HG03469 (cell line): ENCODE data around the gene WWOX.

Experiments
- ATAC-seq: cut with Tn5 transposase; IDR thresholded peaks from one replicate; pipeline ENCODE4 v1.9.1; 2021; ENCODE audit warnings: mild to moderate bottlenecking, moderate library complexity, moderate number of reproducible peaks; ENCODE audit not compliant: unreplicated experiment

WWOX gene

GRCh38 chr16:79093554-79093967 is 994.1 kb downstream of the WWOX start:
- no peak for ATAC-seq

DNA sequence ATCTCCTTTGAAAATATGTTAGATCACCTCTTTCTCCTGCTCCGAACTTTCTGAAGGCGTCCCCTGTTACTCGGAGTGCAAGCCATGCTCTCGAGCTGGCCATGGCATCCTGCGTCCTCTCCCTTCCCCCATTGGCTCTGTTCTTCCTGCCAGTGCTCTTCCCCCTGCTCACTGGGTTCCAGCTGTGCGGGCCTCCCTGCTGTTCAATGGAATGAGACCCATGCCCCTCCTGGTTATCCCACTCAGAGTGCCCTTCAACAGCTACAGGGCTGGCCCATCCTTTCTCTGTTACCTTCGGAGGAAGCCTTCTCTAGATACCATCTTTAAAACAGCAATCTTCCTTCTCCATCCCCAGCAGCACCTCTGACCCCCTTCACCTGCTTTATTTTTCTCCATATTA is 996.8 kb downstream of the WWOX start:
- no peak for ATAC-seq

DNA sequence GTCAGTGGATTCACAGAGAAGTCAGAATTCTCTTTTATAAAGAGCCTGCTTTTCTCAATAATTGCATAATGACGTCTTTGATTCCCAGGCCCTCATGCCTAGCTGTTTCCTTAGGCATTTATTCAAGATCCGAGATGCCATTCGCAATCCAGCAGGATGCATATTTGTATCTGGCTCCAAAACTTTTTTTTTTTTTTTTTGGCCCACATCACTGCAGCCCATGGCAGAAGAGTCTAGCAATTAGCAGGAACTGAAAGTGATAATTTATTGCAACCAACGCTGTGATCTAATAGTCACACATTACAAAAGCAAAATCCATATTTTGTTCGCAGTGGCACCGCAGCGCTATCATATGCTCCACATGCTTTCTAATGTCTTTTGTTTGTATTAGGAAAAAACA is 997.7 kb downstream of the WWOX start:
- no peak for ATAC-seq

DNA sequence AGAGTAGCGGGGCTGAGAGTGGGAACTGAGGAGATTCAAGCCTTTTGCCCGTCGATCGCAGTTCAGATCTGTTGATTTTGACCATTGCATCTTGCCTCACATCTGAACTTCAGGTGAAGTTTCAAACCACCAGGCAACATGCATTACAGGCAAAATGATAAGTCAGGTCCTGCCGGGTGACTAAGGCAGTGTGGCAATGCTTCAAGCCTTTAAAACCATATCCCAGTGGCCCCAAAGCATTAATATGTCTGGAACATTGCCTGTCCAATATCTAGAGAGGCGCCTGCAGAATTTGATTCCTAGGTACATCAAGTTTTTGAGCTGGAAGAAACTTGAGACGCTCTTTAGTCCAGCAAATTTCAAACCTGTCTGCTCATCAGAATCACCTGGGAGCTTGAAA is 998.3 kb downstream of the WWOX start:
- no peak for ATAC-seq

DNA sequence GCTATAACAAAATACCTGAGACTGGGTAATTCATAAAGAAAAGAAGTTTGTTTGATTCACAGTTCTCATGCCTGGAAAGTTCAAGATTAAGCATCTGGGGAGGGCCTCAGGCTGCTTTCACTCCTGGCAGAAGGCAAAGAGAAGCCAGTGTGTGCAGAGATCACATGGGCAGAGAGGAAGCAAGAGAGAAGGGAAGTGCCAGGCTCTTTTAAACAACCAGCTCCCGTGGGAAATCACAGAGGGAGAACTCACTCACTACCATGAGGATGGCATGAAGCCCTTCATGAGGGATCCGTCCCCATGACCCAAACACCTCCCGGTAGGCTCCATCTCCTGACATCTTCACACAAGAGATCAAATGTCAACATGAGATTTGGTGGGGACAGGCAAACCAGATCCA is 999.5 kb downstream of the WWOX start:
- ATAC-seq, result no peak

GRCh38 chr16:79099716-79100115 is 1000.3 kb downstream of the WWOX start:
- no peak for ATAC-seq

GRCh38 chr16:79100447-79100846 is 1001.0 kb downstream of the WWOX start:
- no peak for ATAC-seq

DNA sequence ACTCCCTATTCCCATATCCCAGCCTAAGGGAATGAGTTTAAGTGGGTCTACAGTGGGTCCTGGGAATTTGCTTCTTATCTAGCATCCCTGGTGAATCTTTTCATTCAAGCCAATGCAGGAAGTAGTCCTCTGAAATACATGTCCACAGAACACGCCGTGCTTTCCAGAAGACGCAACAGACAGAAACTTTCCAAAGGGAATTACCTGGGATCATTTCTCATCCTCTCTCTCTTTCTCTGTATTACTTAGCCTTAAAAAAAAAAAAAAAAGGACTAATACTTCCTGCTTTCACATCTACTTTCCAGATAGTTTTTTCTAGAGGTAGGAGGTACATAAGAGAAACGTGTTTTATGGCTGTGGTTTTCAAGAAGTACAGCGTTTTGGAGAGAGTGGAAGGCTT is 1002.0 kb downstream of the WWOX start:
- ATAC-seq, result no peak

DNA sequence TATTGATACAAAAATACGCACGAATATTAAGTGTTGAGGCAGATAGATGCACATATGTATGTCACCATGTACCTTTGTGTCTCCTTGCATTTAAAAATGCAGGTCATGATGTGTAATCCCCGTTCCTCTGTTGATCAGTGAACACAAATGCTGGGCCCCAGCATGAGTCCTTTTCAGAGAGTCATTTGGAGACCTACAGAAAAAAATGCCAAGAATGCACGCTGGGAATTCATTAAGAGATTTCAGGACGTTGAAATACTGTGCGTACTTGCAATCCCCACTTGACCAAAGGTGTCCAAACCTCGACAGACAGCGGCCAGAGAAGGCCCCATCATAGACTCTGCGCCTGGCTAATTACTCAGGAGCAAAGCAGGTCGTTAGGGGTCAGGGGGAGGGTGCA is 1005.1 kb downstream of the WWOX start:
- ATAC-seq, result no peak

DNA sequence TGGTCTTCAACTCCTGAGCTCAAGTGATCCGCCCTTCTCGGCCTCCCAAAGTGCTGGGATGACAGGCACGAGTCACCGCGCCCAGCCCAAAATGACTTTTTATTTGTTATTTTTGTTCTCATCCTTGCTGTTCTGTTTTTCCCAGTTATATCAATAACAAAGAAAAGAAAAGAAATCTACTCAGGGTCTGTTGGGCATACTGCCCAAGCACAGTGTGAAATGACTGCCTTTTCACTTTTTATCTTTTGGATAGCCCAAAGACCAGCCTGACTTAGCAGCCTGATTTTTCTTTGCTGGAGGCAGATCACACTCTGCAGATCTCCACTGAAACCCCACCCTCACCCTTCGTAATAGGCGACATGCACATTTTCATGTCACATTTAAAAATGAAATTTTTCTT is 1007.8 kb downstream of the WWOX start:
- no peak for ATAC-seq

GRCh38 chr16:79109771-79110170 is 1010.3 kb downstream of the WWOX start:
- no peak for ATAC-seq

DNA sequence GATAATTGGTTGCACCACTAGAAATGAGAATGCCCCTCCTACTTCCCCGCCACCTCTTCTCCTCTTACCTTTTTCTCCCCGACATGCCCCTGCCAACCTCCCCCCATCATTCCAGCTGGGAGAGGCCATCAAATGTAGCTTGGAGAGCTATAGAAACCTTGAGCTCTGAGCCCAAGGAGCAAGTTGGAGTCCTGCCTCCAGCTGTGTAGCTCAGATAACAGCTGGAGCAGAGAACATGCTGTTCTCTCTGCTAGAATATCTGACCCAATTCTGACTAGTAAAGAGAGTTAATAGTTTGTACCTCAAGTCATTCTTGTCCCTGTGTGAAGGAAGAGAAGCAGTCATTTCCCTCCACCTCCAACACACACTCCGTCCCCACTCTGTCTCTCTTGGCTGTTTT is 1010.8 kb downstream of the WWOX start:
- no peak for ATAC-seq

GRCh38 chr16:79110953-79111352 is 1011.5 kb downstream of the WWOX start:
- ATAC-seq, result no peak

DNA sequence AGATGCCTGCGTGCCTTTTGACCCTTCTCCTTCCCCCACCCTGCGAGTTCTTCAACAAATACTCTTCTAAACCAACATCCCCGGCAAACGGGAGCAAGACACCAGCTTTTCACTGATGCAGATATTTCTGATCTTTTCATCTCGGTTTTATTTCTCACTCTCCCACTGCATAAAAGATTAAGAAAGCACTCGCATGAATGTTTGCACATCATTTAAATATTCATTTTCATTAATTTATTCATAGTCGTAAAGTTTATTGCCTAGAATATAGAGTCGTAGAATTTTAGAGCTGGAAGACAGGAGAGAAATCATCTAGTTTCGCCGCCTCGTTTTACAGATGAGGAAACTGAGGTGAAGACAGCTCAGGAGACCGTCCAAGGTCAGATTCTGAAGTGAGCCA is 1013.0 kb downstream of the WWOX start:
- no peak for ATAC-seq

DNA sequence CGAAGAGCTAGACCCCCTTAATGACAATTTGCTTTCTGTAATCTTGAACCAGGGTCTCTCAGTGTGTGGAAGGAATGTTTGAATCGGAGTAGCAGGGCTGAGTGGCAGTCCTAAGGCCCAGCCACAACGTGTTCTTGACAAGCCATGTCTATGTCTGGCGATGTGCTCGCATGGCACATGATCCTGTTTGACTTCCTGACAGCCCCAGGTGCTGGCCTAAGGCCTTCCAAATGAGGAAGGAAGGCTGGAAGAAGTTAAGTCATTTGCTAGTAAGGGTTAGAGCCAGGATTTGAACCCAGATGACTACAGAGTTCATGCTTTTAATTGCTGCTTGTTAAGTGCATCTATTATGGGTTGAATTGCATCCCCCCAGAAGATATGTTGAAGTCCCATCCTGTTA is 1014.4 kb downstream of the WWOX start:
- ATAC-seq, result no peak

DNA sequence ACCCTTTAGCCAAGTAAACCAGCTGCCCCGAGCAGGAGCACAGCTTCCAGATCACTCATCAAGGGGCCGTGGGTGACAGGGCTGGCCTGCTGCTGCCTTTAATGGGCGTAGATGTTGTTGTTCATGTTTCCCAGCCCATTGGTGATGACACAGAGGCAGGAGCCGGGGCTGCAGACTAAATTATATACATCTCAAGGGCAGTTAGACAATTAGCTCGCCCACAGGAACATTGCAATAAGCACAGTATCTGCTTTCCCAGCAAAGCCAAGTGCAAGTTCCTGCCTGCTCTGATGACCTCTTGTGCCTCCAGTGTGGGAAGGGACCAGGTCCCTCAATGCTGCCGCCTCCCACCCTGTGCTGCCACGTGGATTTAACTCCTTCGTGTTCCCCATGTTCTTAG is 1015.3 kb downstream of the WWOX start:
- ATAC-seq, result no peak

GRCh38 chr16:79121906-79122305 is 1022.5 kb downstream of the WWOX start:
- ATAC-seq, result no peak

- ATAC-seq, result no peak
These were observed 1022.9 kb downstream of the WWOX start for GRCh38 chr16:79122343-79122742.

DNA sequence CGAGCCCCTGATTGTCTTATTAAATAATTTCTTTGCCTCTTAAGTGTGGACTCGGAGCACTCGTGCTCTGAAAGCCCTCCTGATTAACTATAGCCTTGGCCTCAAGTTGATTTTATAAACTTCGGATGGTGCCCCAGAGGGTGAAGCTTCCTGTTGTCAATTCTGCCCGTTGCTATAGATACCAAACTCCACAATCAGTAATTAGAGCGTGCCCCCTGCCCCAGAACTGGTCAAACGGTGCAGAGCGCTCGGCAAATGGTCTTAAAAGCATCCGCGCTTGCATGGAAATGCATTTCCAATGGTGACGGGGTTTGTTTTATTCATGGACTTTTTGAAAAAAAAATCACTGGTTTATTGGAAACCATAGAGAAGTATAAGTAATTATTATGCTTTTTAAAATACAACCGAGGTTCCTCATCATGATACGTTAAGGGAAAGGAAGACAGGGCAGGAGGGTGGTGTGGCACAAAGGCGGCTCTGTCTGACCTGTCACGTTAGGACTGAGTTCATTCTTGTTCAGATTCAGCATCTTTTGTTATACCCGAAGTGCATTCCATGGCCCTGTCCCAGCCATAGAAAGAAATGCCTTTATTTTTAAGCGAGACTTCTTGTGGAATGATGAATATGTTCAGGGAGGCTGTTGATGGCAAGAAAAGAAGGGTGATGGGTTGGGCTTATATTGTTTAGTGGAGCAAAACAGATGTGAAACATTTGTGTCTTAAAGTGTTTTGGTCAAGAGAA is 1024.7 kb downstream of the WWOX start:
- no peak for ATAC-seq

GRCh38 chr16:79127766-79128165 is 1028.3 kb downstream of the WWOX start:
- no peak for ATAC-seq

- no peak for ATAC-seq
These were observed 1029.3 kb downstream of the WWOX start for GRCh38 chr16:79128706-79129105.

- ATAC-seq, result no peak
These were observed 1031.2 kb downstream of the WWOX start for GRCh38 chr16:79130616-79131015.
